AG09309 (cell line): Measurements from ENCODE around the gene PTPRA.

Experiments used
- DNase-seq: peaks from one replicate; pipeline ENCODE4 v3.0.0-alpha.2; 2010; ENCODE audit warnings: low read depth
- H3K4me3 ChIP-seq: 2 replicates; pipeline ENCODE4 v1.5.1; 2011; ENCODE audit warnings: mild to moderate bottlenecking, low read depth, low read length, moderate library complexity; ENCODE audit not compliant: control insufficient read depth
- TF ChIP-seq, protein P1 (sequence below): IDR thresholded peaks from 2 replicates; pipeline ENCODE4 v1.5.1; 2011; ENCODE audit warnings: mild to moderate bottlenecking, low read depth, low read length, inconsistent platforms; ENCODE audit not compliant: insufficient read depth, control insufficient read depth; ENCODE audit errors: missing control alignments

Gene PTPRA

GRCh38 chr20:2902818-2903217, 29.5 kb downstream of the PTPRA start:
- no peak for DNase-seq
- no peak overlapping the region for H3K4me3 ChIP-seq
- TF ChIP-seq, protein P1, sequence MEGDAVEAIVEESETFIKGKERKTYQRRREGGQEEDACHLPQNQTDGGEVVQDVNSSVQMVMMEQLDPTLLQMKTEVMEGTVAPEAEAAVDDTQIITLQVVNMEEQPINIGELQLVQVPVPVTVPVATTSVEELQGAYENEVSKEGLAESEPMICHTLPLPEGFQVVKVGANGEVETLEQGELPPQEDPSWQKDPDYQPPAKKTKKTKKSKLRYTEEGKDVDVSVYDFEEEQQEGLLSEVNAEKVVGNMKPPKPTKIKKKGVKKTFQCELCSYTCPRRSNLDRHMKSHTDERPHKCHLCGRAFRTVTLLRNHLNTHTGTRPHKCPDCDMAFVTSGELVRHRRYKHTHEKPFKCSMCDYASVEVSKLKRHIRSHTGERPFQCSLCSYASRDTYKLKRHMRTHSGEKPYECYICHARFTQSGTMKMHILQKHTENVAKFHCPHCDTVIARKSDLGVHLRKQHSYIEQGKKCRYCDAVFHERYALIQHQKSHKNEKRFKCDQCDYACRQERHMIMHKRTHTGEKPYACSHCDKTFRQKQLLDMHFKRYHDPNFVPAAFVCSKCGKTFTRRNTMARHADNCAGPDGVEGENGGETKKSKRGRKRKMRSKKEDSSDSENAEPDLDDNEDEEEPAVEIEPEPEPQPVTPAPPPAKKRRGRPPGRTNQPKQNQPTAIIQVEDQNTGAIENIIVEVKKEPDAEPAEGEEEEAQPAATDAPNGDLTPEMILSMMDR, result no peak

- no peak for DNase-seq
- no peak overlapping the region for H3K4me3 ChIP-seq
- TF ChIP-seq, protein P1, result no peak
Observed at GRCh38 chr20:2903686-2904085, 30.4 kb downstream of the PTPRA start.

GRCh38 chr20:2907519-2907918, 34.2 kb downstream of the PTPRA start:
- TF ChIP-seq, protein P1, result no peak
- no peak for DNase-seq
- no peak overlapping the region for H3K4me3 ChIP-seq

DNA sequence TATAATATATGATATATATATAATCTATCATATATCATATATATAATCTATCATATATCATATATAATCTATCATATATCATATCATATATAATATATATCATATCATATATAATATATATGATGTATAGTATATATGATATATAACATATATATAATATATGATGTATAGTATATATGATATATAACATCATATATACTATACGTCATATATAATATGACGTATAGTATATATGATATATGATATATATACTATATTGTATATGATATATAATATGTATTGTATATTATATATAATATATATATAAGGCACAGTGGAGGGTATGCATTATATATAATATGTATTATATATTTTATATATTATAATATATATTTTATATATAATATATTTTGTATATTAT, 36.7 kb downstream of the PTPRA start:
- TF ChIP-seq, protein P1, result no peak
- no peak for DNase-seq
- no peak overlapping the region for H3K4me3 ChIP-seq

DNA sequence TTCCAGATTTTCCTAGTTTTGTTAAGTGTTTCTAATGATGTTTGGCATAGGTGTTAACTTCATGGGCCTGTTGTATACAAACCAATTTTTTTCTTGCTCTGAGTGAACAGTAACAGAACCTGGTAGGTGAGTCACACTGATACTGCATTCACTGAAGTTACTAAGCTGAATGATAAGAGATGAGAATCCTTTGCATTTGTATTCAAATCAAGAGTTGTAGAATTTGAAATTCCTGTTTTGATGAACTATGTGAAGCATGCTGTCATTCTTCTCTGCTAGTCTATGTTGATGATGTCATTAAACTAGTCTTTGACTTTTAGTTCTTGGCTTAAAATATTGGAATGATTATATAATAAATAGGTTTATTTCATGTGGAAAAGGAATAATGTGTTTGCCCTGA, 37.9 kb downstream of the PTPRA start:
- H3K4me3 ChIP-seq, result no peak overlapping the region
- DNase-seq, result no peak
- TF ChIP-seq, protein P1, result no peak

DNA sequence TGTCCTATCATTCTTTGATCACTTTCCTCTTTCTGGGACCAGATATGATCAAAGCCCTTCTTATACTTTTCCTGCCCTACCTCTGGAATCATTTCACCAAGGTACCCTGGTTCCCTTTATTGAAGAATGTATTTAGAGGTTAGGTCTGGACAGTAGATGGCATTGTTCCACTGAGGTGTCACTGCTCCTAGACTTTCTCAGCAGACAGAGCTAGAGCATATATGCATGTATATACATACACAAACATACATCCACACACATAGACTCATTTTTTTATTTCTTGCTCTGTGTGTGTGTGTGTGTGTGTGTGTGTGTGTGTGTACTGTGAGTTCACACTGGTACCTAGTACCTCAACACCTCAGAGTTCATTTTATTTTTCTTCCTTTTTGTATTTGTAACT, 40.9 kb downstream of the PTPRA start:
- H3K4me3 ChIP-seq, result no peak overlapping the region
- no peak for DNase-seq
- TF ChIP-seq, protein P1, result no peak

- no peak overlapping the region for H3K4me3 ChIP-seq
- TF ChIP-seq, protein P1, result no peak
- no peak for DNase-seq
Observed at GRCh38 chr20:2917266-2917665, 44.0 kb downstream of the PTPRA start.
